GM23338 (cell line): ENCODE results near the gene PXK. TPM values are rescaled to one million over a fixed set of nuclear protein-coding genes. Genes with fewer than 3 reads are reported as not detected.
A peak's percentile ranks its signal among the peaks of the same experiment; 100 is the strongest.

Experiments
- ATAC-seq: fragments of 200-7000 bp; cut with Tn5 transposase; 3 replicates; pipeline ENCODE4 v1.9.1; 2020
- DNase-seq: peaks from one replicate; pipeline ENCODE4 v3.0.0-alpha.2; 2015; ENCODE audit warnings: low spot score
- H2AFZ ChIP-seq: fragments of 200-600 bp; sonication (generic); 2 replicates; pipeline ENCODE4 v1.8.0; 2016; ENCODE audit warnings: antibody characterized with exemption, mild to moderate bottlenecking, moderate library complexity
- H3F3A ChIP-seq: fragments of 200-600 bp; sonication (generic); replicated peaks from 2 replicates; pipeline ENCODE4 v1.8.0; 2017; ENCODE audit warnings: antibody characterized with exemption, mixed run types, low read depth
- H3K27ac ChIP-seq: fragments of 200-600 bp; sonication (generic); 2 replicates; pipeline ENCODE4 v1.6.1; 2016; ENCODE audit warnings: low read depth
- H3K27me3 ChIP-seq: fragments of 200-600 bp; sonication (generic); 2 replicates; pipeline ENCODE4 v1.8.0; 2016; ENCODE audit warnings: mild to moderate bottlenecking, mixed run types, moderate library complexity; ENCODE audit not compliant: insufficient read depth
- H3K36me3 ChIP-seq: fragments of 200-600 bp; sonication (generic); 2 replicates; pipeline ENCODE4 v1.8.0; 2016; ENCODE audit warnings: mild to moderate bottlenecking; ENCODE audit not compliant: insufficient read depth
- H3K4me1 ChIP-seq: fragments of 200-600 bp; sonication (generic); 2 replicates; pipeline ENCODE4 v1.8.0; 2016; ENCODE audit warnings: mild to moderate bottlenecking, moderate library complexity; ENCODE audit not compliant: insufficient read depth
- H3K4me2 ChIP-seq: fragments of 200-600 bp; sonication (generic); 2 replicates; pipeline ENCODE4 v1.7.1; 2017; ENCODE audit warnings: mixed run types
- H3K4me3 ChIP-seq: fragments of 200-600 bp; sonication (generic); 2 replicates; pipeline ENCODE4 v1.6.1; 2016; ENCODE audit warnings: mixed run types
- H3K79me2 ChIP-seq: fragments of 200-600 bp; sonication (generic); replicated peaks from 2 replicates; pipeline ENCODE4 v1.8.0; 2017; ENCODE audit warnings: mild to moderate bottlenecking; ENCODE audit not compliant: insufficient read depth
- H3K9me2 ChIP-seq: fragments of 200-600 bp; sonication (generic); 2 replicates; pipeline ENCODE4 v1.8.0; 2017; ENCODE audit not compliant: insufficient read depth
- H4K20me1 ChIP-seq: fragments of 200-600 bp; sonication (generic); replicated peaks from 2 replicates; pipeline ENCODE4 v1.8.0; 2017; ENCODE audit warnings: mild to moderate bottlenecking; ENCODE audit not compliant: insufficient read depth
- H3K27ac Mint-ChIP-seq: 2 replicates; pipeline ENCODE4 v1.8.0; 2020; ENCODE audit warnings: inconsistent platforms, mild to moderate bottlenecking, moderate library complexity, mixed read lengths
- H3K27me3 Mint-ChIP-seq: 3 replicates; pipeline ENCODE4 v1.8.0; 2022; ENCODE audit warnings: low read depth, mild to moderate bottlenecking, moderate library complexity, mixed read lengths, inconsistent platforms; ENCODE audit not compliant: insufficient read depth, poor library complexity
- H3K36me3 Mint-ChIP-seq: 3 replicates; pipeline ENCODE4 v1.8.0; 2021; ENCODE audit warnings: low read depth, mild to moderate bottlenecking, inconsistent platforms, moderate library complexity, mixed read lengths
- H3K4me1 Mint-ChIP-seq: 3 replicates; pipeline ENCODE4 v1.8.0; 2020; ENCODE audit warnings: mild to moderate bottlenecking, inconsistent platforms, mixed read lengths
- H3K4me3 Mint-ChIP-seq: 3 replicates; pipeline ENCODE4 v1.8.0; 2021; ENCODE audit warnings: moderate library complexity, mild to moderate bottlenecking, inconsistent platforms, mixed read lengths
- H3K9me3 Mint-ChIP-seq: 3 replicates; pipeline ENCODE4 v1.8.0; 2020; ENCODE audit warnings: moderate library complexity, mild to moderate bottlenecking, inconsistent platforms, mixed read lengths
- CREB1 ChIP-seq: fragments of 250-450 bp; sonication (Bioruptor Pico); IDR thresholded peaks from 2 replicates; pipeline ENCODE4 v1.5.0; 2020; ENCODE audit warnings: low read depth, mild to moderate bottlenecking, moderate library complexity
- EZH2 ChIP-seq: fragments of 200-600 bp; sonication (generic); IDR thresholded peaks from one replicate; pipeline ENCODE4 v1.8.0; 2017; ENCODE audit warnings: antibody characterized with exemption, mild to moderate bottlenecking, low read depth; ENCODE audit not compliant: unreplicated experiment
- JUNB ChIP-seq: IDR thresholded peaks from one replicate; pipeline ENCODE4 v1.6.1; 2016; ENCODE audit warnings: antibody characterized with exemption; ENCODE audit not compliant: unreplicated experiment
- NANOG ChIP-seq: IDR thresholded peaks from 2 replicates; pipeline ENCODE4 v1.6.1; 2016; ENCODE audit warnings: antibody characterized with exemption, borderline replicate concordance
- ZNF114 ChIP-seq: fragments of 250-450 bp; sonication (Bioruptor Pico); IDR thresholded peaks from 2 replicates; pipeline ENCODE4 v1.5.0; 2020; ENCODE audit warnings: mild to moderate bottlenecking, moderate library complexity
- polyA plus RNA-seq: library from polyadenylated mRNA; unstranded; fragments of >200 nt; fragmentation: Nextera tagmentation; extraction: Ambion mirVana; gene quantifications from 2 replicates; pipeline ENCODE4 v1.2.1, GENCODE V29; 2016
- total RNA-seq: library from RNA; depleted of rRNA; stranded (reverse); fragments of >200 nt; shearing (Covaris generic); gene quantifications from 2 replicates; pipeline ENCODE4 v1.2.3, GENCODE V29; 2014
- TF ChIP-seq, protein P1 (sequence below), 2 experiments: fragments of 200-600 bp in 1 of 2; sonication (generic) in 1 of 2; conservative IDR thresholded peaks; 2 replicates each; pipeline versions ENCODE4 v1.5.1 to v1.6.1; 2016 to 2017; ENCODE audit warnings: antibody characterized with exemption in 2 of 2, low read depth in 2 of 2, mild to moderate bottlenecking in 2 of 2, moderate library complexity in 1 of 2
- TF ChIP-seq, protein P2 (sequence below): IDR thresholded peaks from 2 replicates; pipeline ENCODE4 v1.6.1; 2016; ENCODE audit warnings: antibody characterized with exemption
- TF ChIP-seq, protein P3 (sequence below): IDR thresholded peaks from one replicate; pipeline ENCODE4 v1.6.1; 2018; ENCODE audit warnings: antibody characterized with exemption; ENCODE audit not compliant: unreplicated experiment

Gene PXK
- total and polyA plus RNA-seq, 2 experiments from 2014 or later: 6.4 to 6.5 TPM

DNA sequence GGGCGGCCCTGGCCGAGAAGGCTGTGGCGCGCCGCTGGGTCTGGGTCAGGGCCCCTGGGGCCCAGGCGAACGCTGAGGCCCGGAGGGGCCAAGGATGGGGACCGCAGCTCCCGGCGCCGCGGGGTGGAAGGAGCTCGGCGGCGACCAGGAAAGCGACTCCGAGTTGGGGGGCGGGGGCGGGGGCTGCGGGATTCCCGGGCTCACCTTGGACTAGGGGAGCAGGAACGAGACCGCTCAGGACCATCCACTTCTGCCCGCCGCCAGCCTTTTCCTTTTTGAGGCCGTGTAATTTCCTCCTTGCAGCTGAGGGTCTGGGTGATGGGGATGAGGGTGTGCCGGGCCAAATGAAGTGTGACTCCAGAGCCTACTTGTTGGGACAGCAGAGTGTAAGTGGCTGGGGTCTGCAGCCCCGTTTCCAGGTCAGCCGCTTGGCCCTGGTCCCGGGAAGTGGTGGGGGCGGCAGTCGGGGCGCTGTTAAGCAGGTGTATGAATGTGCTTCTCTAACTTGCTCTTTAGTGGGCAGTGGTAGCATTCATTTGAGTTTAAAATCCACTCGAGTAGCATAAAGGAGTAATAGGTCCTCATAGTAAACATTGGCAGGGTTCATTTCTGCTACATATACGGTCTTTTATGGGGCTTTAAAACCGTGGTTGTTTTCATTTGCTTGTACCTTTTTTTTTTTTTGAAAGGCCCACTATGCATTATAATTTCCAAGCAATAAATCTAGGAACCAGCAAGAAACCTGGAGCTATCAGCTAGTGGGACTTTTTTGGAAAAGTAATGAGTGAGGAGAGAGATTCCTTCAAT lies 717 bp downstream of the PXK start:
- peak overlapping the region; percentile 93 for H3K4me2 ChIP-seq
- H3K4me1 ChIP-seq: peaks cover 11% of the 10 kb centered on the region
- Mint-ChIP-seq H3K27me3 (peaks cover 15% of the 10 kb centered on the region), H3K4me3 (peak overlapping the region; percentile 85), H3K27ac (no peak overlapping the region), H3K36me3 (no peaks in the 10 kb centered on the region), H3K4me1 (peaks cover 18% of the 10 kb centered on the region), H3K9me3 (no peaks in the 10 kb centered on the region)
- DNase-seq (peak; percentile 63), ATAC-seq (peak; percentile 68)
- H3K36me3 ChIP-seq: no peaks in the 10 kb centered on the region
- peak overlapping the region; percentile 85 for H3K4me3 ChIP-seq
- TF ChIP-seq ZNF114 (CRISPR knock-in tag): no peak
- TF ChIP-seq, protein P1, sequence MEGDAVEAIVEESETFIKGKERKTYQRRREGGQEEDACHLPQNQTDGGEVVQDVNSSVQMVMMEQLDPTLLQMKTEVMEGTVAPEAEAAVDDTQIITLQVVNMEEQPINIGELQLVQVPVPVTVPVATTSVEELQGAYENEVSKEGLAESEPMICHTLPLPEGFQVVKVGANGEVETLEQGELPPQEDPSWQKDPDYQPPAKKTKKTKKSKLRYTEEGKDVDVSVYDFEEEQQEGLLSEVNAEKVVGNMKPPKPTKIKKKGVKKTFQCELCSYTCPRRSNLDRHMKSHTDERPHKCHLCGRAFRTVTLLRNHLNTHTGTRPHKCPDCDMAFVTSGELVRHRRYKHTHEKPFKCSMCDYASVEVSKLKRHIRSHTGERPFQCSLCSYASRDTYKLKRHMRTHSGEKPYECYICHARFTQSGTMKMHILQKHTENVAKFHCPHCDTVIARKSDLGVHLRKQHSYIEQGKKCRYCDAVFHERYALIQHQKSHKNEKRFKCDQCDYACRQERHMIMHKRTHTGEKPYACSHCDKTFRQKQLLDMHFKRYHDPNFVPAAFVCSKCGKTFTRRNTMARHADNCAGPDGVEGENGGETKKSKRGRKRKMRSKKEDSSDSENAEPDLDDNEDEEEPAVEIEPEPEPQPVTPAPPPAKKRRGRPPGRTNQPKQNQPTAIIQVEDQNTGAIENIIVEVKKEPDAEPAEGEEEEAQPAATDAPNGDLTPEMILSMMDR (conservative IDR thresholded peaks at IDR 0.05; ENCODE audit: low read depth in 2 of 2): peak in 1 of 2 experiments; percentile 17; a peak in 1 of 4 replicates
- TF ChIP-seq, protein P2, sequence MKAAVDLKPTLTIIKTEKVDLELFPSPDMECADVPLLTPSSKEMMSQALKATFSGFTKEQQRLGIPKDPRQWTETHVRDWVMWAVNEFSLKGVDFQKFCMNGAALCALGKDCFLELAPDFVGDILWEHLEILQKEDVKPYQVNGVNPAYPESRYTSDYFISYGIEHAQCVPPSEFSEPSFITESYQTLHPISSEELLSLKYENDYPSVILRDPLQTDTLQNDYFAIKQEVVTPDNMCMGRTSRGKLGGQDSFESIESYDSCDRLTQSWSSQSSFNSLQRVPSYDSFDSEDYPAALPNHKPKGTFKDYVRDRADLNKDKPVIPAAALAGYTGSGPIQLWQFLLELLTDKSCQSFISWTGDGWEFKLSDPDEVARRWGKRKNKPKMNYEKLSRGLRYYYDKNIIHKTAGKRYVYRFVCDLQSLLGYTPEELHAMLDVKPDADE: no peak
- peak overlapping the region; percentile 66 for H2AFZ ChIP-seq
- H3F3A ChIP-seq: no peaks in the 10 kb centered on the region; the same call in 1 of the 2 replicates
- H3K27ac ChIP-seq: no peak overlapping the region
- no peaks in the 10 kb centered on the region for H3K9me2 ChIP-seq
- H4K20me1 ChIP-seq: no peaks in the 10 kb centered on the region
- H3K27me3 ChIP-seq: peaks cover 25% of the 10 kb centered on the region
- no peaks in the 10 kb centered on the region for H3K79me2 ChIP-seq

DNA sequence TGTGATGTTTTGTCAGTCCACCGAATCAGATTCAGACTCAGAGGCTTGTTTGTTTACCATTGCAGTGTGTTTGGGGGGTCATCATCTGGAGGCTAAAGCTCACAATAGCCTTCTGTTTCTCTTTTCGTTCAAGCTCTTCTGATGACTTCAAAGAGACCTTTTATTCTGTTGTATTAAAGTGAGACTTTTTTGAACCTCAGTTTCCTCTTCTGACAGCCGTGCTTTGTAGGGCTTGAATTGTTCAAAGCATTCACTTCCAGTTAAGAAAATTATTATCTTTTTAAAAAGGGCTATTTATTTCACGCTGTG lies 1.3 kb downstream of the PXK start:
- H3K9me2 ChIP-seq: no peaks in the 10 kb centered on the region
- no peaks in the 10 kb centered on the region for H3K79me2 ChIP-seq
- Mint-ChIP-seq H3K4me1 (peaks cover 18% of the 10 kb centered on the region), H3K36me3 (no peaks in the 10 kb centered on the region), H3K9me3 (no peaks in the 10 kb centered on the region), H3K27ac (no peak overlapping the region), H3K27me3 (peaks cover 15% of the 10 kb centered on the region), H3K4me3 (peak overlapping the region; percentile 85)
- H3K4me1 ChIP-seq: peaks cover 11% of the 10 kb centered on the region
- TF ChIP-seq NANOG (no peak), JUNB (no peak), EZH2 (no peak), ZNF114 (CRISPR knock-in tag) (no peak)
- H3K4me2 ChIP-seq: peak overlapping the region; percentile 93
- ATAC-seq (no peak), DNase-seq (no peak)
- no peaks in the 10 kb centered on the region for H3K36me3 ChIP-seq
- H2AFZ ChIP-seq: peak overlapping the region; percentile 66
- no peak overlapping the region for H3K27ac ChIP-seq
- H3F3A ChIP-seq: no peaks in the 10 kb centered on the region; the same call in 1 of the 2 replicates
- no peaks in the 10 kb centered on the region for H4K20me1 ChIP-seq
- H3K27me3 ChIP-seq: peaks cover 25% of the 10 kb centered on the region
- H3K4me3 ChIP-seq: peak overlapping the region; percentile 85

DNA sequence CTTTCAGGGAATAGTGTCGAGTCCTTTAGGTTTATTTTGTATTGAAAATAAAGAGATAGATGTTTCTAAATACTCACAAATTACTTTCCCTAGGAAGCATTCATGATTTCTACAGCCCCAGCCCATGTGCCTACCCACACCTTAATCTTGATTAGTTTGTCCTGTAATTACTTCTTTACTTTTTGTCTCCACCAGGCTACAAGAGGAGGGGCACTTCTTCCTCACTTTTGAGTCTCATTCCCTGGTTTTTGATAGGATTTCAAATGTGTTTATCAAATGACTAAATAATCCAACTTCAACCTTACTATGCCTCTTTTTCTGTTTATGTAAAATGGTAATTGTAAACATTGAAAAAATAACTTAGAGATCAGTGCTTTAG lies 1.8 kb downstream of the PXK start:
- Mint-ChIP-seq H3K4me3 (no peak overlapping the region; the same call in 2 of the 3 replicates), H3K9me3 (no peaks in the 10 kb centered on the region), H3K36me3 (no peaks in the 10 kb centered on the region), H3K27me3 (peaks cover 15% of the 10 kb centered on the region), H3K27ac (no peak overlapping the region), H3K4me1 (peaks cover 18% of the 10 kb centered on the region)
- Histone ChIP-seq H3K79me2 (no peaks in the 10 kb centered on the region), H3K4me2 (no peak overlapping the region), H3K36me3 (no peaks in the 10 kb centered on the region), H3K4me3 (no peak overlapping the region), H3K27ac (no peak overlapping the region), H4K20me1 (no peaks in the 10 kb centered on the region), H3K4me1 (peaks cover 11% of the 10 kb centered on the region), H3K9me2 (no peaks in the 10 kb centered on the region), H3F3A (no peaks in the 10 kb centered on the region; the same call in 1 of the 2 replicates), H3K27me3 (peaks cover 25% of the 10 kb centered on the region), H2AFZ (no peak overlapping the region)
- no peak for ATAC-seq
- no peak for DNase-seq
- TF ChIP-seq, protein P1 (conservative IDR thresholded peaks at IDR 0.05; ENCODE audit: low read depth in 2 of 2): no peak
- TF ChIP-seq, protein P3, sequence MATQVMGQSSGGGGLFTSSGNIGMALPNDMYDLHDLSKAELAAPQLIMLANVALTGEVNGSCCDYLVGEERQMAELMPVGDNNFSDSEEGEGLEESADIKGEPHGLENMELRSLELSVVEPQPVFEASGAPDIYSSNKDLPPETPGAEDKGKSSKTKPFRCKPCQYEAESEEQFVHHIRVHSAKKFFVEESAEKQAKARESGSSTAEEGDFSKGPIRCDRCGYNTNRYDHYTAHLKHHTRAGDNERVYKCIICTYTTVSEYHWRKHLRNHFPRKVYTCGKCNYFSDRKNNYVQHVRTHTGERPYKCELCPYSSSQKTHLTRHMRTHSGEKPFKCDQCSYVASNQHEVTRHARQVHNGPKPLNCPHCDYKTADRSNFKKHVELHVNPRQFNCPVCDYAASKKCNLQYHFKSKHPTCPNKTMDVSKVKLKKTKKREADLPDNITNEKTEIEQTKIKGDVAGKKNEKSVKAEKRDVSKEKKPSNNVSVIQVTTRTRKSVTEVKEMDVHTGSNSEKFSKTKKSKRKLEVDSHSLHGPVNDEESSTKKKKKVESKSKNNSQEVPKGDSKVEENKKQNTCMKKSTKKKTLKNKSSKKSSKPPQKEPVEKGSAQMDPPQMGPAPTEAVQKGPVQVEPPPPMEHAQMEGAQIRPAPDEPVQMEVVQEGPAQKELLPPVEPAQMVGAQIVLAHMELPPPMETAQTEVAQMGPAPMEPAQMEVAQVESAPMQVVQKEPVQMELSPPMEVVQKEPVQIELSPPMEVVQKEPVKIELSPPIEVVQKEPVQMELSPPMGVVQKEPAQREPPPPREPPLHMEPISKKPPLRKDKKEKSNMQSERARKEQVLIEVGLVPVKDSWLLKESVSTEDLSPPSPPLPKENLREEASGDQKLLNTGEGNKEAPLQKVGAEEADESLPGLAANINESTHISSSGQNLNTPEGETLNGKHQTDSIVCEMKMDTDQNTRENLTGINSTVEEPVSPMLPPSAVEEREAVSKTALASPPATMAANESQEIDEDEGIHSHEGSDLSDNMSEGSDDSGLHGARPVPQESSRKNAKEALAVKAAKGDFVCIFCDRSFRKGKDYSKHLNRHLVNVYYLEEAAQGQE: no peak
- TF ChIP-seq, protein P2: no peak
- TF ChIP-seq CREB1 (CRISPR knock-in tag): no peak
